ENCODE results near the gene SCG3. TPM values are rescaled to one million over a fixed set of nuclear protein-coding genes. Genes with fewer than 3 reads are reported as not detected.

The SCG3 gene
- total RNA-seq, 1 donor from 2014 or later: not detected

- no peaks in the 10 kb centered on the region for H3K36me3 ChIP-seq
- peaks cover 48% of the 10 kb centered on the region for H3K4me1 ChIP-seq
- no peak overlapping the region for H3K4me3 ChIP-seq
- peak overlapping the region; percentile 72 for H3K27ac ChIP-seq (replicated peaks)
- H3K27me3 ChIP-seq (ENCODE audit: low read depth): no peaks in the 10 kb centered on the region
- no peaks in the 10 kb centered on the region for H3K9me3 ChIP-seq (replicated peaks)
- no peak for TF ChIP-seq CTCF (IDR thresholded peaks at IDR 0.05; ENCODE audit: borderline replicate concordance)
- intact Hi-C loops (cut with micrococcal nuclease): no loop called here
- DNase-seq: no peak
Observed at GRCh38 chr15:51756482-51756881, 75.2 kb downstream of the SCG3 start.

GRCh38 chr15:51757450-51757849 lies 76.1 kb downstream of the SCG3 start:
- DNase-seq: no peak
- no peaks in the 10 kb centered on the region for H3K9me3 ChIP-seq (replicated peaks)
- H3K4me1 ChIP-seq: peaks cover 42% of the 10 kb centered on the region
- intact Hi-C loops (cut with micrococcal nuclease): no loop called here
- no peak for TF ChIP-seq CTCF (IDR thresholded peaks at IDR 0.05; ENCODE audit: borderline replicate concordance)
- H3K27me3 ChIP-seq (ENCODE audit: low read depth): no peaks in the 10 kb centered on the region
- no peaks in the 10 kb centered on the region for H3K36me3 ChIP-seq
- H3K27ac ChIP-seq (replicated peaks): peak overlapping the region; percentile 72
- H3K4me3 ChIP-seq: no peak overlapping the region

GRCh38 chr15:51758645-51759044 lies 77.3 kb downstream of the SCG3 start:
- H3K9me3 ChIP-seq (replicated peaks): no peaks in the 10 kb centered on the region
- intact Hi-C loops (cut with micrococcal nuclease): no loop called here
- H3K27ac ChIP-seq (replicated peaks): peak overlapping the region; percentile 72
- H3K4me1 ChIP-seq: peaks cover 37% of the 10 kb centered on the region
- no peaks in the 10 kb centered on the region for H3K36me3 ChIP-seq
- DNase-seq: peak; percentile 71
- no peak overlapping the region for H3K4me3 ChIP-seq
- no peaks in the 10 kb centered on the region for H3K27me3 ChIP-seq (ENCODE audit: low read depth)
- no peak for TF ChIP-seq CTCF (IDR thresholded peaks at IDR 0.05; ENCODE audit: borderline replicate concordance)

- H3K27me3 ChIP-seq (ENCODE audit: low read depth): no peaks in the 10 kb centered on the region
- intact Hi-C loops (cut with micrococcal nuclease): no loop called here
- no peaks in the 10 kb centered on the region for H3K36me3 ChIP-seq
- H3K27ac ChIP-seq (replicated peaks): peak overlapping the region; percentile 72
- peaks cover 37% of the 10 kb centered on the region for H3K4me1 ChIP-seq
- H3K4me3 ChIP-seq: no peak overlapping the region
- no peaks in the 10 kb centered on the region for H3K9me3 ChIP-seq (replicated peaks)
- DNase-seq: peak; percentile 50
- TF ChIP-seq CTCF (IDR thresholded peaks at IDR 0.05; ENCODE audit: borderline replicate concordance): peak; percentile 42
Observed at GRCh38 chr15:51759557-51760070, 78.3 kb downstream of the SCG3 start.

- no peak for TF ChIP-seq CTCF (IDR thresholded peaks at IDR 0.05; ENCODE audit: borderline replicate concordance)
- no peaks in the 10 kb centered on the region for H3K27me3 ChIP-seq (ENCODE audit: low read depth)
- no peaks in the 10 kb centered on the region for H3K36me3 ChIP-seq
- H3K27ac ChIP-seq (replicated peaks): no peak overlapping the region
- no peaks in the 10 kb centered on the region for H3K9me3 ChIP-seq (replicated peaks)
- intact Hi-C loops (cut with micrococcal nuclease): no loop called here
- peaks cover 37% of the 10 kb centered on the region for H3K4me1 ChIP-seq
- DNase-seq: no peak
- no peak overlapping the region for H3K4me3 ChIP-seq
Observed at GRCh38 chr15:51760805-51761204, 79.5 kb downstream of the SCG3 start.
